T-cell (primary cell): ENCODE measurements around the gene UBE2G1. TPM values are rescaled to one million over a fixed set of nuclear protein-coding genes. Genes with fewer than 3 reads are reported as not detected.

Experiments
- ATAC-seq, 4 experiments: fragments of 200-7000 bp in 3 of 4; fragments of 150-1000 bp in 1 of 4; cut with Tn5 transposase; replicated peaks in 1 of 4; 1 replicate in 3 of 4; 2 replicates in 1 of 4; pipeline ENCODE4 v1.10.0; 2021; ENCODE audit warnings: moderate library complexity in 3 of 4, mild to moderate bottlenecking in 2 of 4, moderate number of reproducible peaks in 1 of 4
- CTCF ChIA-PET, 2 donors: fragments of 300-600 bp; sonication (Branson Sonifier 250); formaldehyde crosslinking; loops; one replicate each; lab custom pipeline; 2022; ENCODE audit warnings: antibody characterized with exemption in 2 of 2; lab: Charles Lee
- POLR2A ChIA-PET, 2 donors: fragments of 300-600 bp; sonication (Branson Sonifier 250); formaldehyde crosslinking; loops; one replicate each; lab custom pipeline; 2022; ENCODE audit warnings: antibody characterized with exemption in 2 of 2; lab: Charles Lee
- DNase-seq, 35 experiments: peaks; one replicate each; pipeline versions ENCODE4 v3.0.0 to v3.0.0-alpha.2; 2013 to 2023
- H3K27ac ChIP-seq: one replicate; pipeline ENCODE4 v1.5.1; 2013; ENCODE audit warnings: low read length
- H3K27me3 ChIP-seq, 2 experiments: replicated peaks in 1 of 2; 1 replicate in 1 of 2; 2 replicates in 1 of 2; pipeline versions ENCODE4 v1.6.1 to v1.7.0; 2013; ENCODE audit warnings: low read length in 1 of 2, mixed read lengths in 1 of 2; ENCODE audit not compliant: control insufficient read depth in 2 of 2, insufficient read depth in 2 of 2; ENCODE audit errors: extremely low read depth in 1 of 2
- H3K36me3 ChIP-seq, 2 donors: 1 replicate in 1 of 2; 2 replicates in 1 of 2; pipeline versions ENCODE4 v1.6.1 to v1.7.0; 2013; ENCODE audit warnings: low read length in 1 of 2; ENCODE audit not compliant: control insufficient read depth in 2 of 2, insufficient read depth in 1 of 2; ENCODE audit errors: extremely low read depth in 1 of 2
- H3K4me1 ChIP-seq, 2 experiments: 1 replicate in 1 of 2; 2 replicates in 1 of 2; pipeline versions ENCODE4 v1.6.1 to v1.7.0; 2013; ENCODE audit warnings: low read length in 2 of 2, mixed read lengths in 1 of 2; ENCODE audit not compliant: insufficient read depth in 2 of 2, control insufficient read depth in 1 of 2; ENCODE audit errors: extremely low read depth in 1 of 2
- H3K4me3 ChIP-seq, 2 donors: 1 replicate in 1 of 2; 2 replicates in 1 of 2; pipeline versions ENCODE4 v1.5.1 to v1.7.0; 2013; ENCODE audit warnings: mild to moderate bottlenecking in 2 of 2, low read length in 1 of 2, moderate library complexity in 1 of 2; ENCODE audit not compliant: control insufficient read depth in 1 of 2; ENCODE audit errors: extremely low read depth in 1 of 2
- H3K9me3 ChIP-seq: 2 replicates; pipeline ENCODE4 v1.7.0; 2013
- H3K27ac Mint-ChIP-seq, 2 donors: one replicate each; pipeline ENCODE4 v1.8.0; 2020 to 2021; ENCODE audit warnings: mild to moderate bottlenecking in 2 of 2, mixed read lengths in 2 of 2
- H3K27me3 Mint-ChIP-seq, 2 donors: one replicate each; pipeline ENCODE4 v1.8.0; 2021 to 2022; ENCODE audit warnings: mixed read lengths in 2 of 2
- H3K36me3 Mint-ChIP-seq: one replicate; pipeline ENCODE4 v1.8.0; 2021; ENCODE audit warnings: mixed read lengths
- H3K4me1 Mint-ChIP-seq, 3 donors: one replicate each; pipeline ENCODE4 v1.8.0; 2020 to 2022; ENCODE audit warnings: mixed read lengths in 3 of 3, mild to moderate bottlenecking in 1 of 3
- H3K4me3 Mint-ChIP-seq, 3 donors: one replicate each; pipeline ENCODE4 v1.8.0; 2020 to 2022; ENCODE audit warnings: mild to moderate bottlenecking in 3 of 3, mixed read lengths in 3 of 3, moderate library complexity in 3 of 3
- H3K9me3 Mint-ChIP-seq, 3 donors: one replicate each; pipeline ENCODE4 v1.8.0; 2020 to 2022; ENCODE audit warnings: mixed read lengths in 3 of 3
- WGBS: methylation state at CpG from one replicate; pipeline ENCODE4 v1.1.5; 2013; ENCODE audit warnings: missing lambda C conversion rate; ENCODE audit not compliant: insufficient coverage; 5-methylcytosine and 5-hydroxymethylcytosine counted together
- total RNA-seq, 35 experiments: library from RNA in 6 of 35; stranded (reverse) in 6 of 35; fragments of 120-200 nt in 1 of 35; gene quantifications; one replicate each; pipeline versions ENCODE4 v1.2.1 to v1.2.4 and lab custom pipeline; 2013 to 2026

UBE2G1 gene
- total RNA-seq, 5 donors from 2014 or later (not counting 1 experiment from before 2014, with no cell fraction given) = 49.6 to 62.5 (median 56.4) TPM

DNA sequence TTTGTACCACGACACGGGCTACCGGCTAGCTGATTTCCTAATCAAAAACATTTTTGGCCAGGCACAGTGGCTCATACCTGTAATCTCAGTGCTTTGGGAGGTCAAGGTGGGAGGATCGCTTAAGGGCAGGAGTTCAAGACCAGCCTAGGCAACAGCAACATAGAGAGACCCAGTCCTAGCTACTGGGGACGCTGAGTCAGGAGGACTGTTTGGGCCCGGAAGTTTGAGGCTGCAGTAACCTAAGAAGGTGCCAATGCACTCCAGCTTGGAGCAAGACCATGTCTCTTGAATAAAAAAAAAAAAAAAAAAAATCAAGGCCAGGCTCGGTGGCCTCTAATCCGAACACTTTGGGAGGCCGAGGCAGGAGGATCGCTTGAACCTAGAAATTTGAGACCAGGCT is 49.8 kb downstream of the UBE2G1 start:
- 98% methylated on average over 8 of the region's 10 CpGs for WGBS
- H3K27ac Mint-ChIP-seq = no peak overlapping the region

DNA sequence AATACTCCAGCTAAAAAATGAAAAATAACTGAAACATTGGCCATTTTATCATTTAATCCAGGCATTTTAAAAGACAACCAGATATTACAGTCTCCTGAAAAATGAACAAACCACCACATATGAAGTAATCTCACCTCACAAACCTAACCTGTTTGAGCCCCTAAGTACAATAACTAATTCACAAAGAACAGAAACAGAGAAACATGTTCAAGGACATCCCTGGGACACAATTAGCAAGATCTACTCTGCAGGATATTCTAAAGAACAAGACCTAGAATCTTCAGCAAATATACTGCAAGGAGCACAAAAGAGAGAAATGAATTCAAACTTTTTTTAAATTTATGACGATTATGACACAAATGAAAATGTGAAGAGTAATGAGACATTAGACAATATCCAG is 51.9 kb downstream of the UBE2G1 start:
- Histone ChIP-seq H3K27ac (no peak overlapping the region), H3K9me3 (no peaks in the 10 kb centered on the region), H3K4me1 (peaks cover 5 to 7% of the 10 kb centered on the region in 2 experiments), H3K4me3 (no peak overlapping the region), H3K36me3 (no peaks in the 10 kb centered on the region), H3K27me3 (no peaks in the 10 kb centered on the region)
- ChIA-PET CTCF (interaction anchor here in 1 of 2 donors (0.9 kb wide), 1 partner anchor 17 kb away, joined by 3 read pairs; no protein-coding TSS in a partner anchor), POLR2A (no interaction called here)
- DNase-seq (no peak), ATAC-seq (no peak)
- Mint-ChIP-seq H3K4me1 (peaks cover 76 to 88% (median 85%) of the 10 kb centered on the region in 3 donors), H3K36me3 (peaks cover 5% of the 10 kb centered on the region), H3K4me3 (no peak overlapping the region), H3K27me3 (no peaks in the 10 kb centered on the region), H3K9me3 (no peaks in the 10 kb centered on the region), H3K27ac (peak overlapping the region; percentile 0 to 36)
- WGBS = no CpG with 5 or more reads among the region's 1 CpG

More for the DNA sequence above, 49.8 kb downstream of the UBE2G1 start:
- Histone ChIP-seq H3K9me3 (no peaks in the 10 kb centered on the region), H3K27me3 (no peaks in the 10 kb centered on the region), H3K27ac (no peak overlapping the region), H3K36me3 (no peaks in the 10 kb centered on the region), H3K4me3 (no peak overlapping the region), H3K4me1 (peaks cover 4 to 5% of the 10 kb centered on the region in 2 experiments)
- DNase-seq (no peak), ATAC-seq (no peak)
- H3K9me3 Mint-ChIP-seq = no peaks in the 10 kb centered on the region
- H3K4me3 Mint-ChIP-seq = no peak overlapping the region
- H3K27me3 Mint-ChIP-seq = no peaks in the 10 kb centered on the region
- H3K36me3 Mint-ChIP-seq = peaks cover 5% of the 10 kb centered on the region
- ChIA-PET CTCF (no interaction called here), POLR2A (interaction anchor here in 1 of 2 donors (0.7 kb wide), 1 partner anchor 279 kb away, joined by 4 read pairs; no protein-coding TSS in a partner anchor)
- H3K4me1 Mint-ChIP-seq = peaks cover 63 to 74% (median 69%) of the 10 kb centered on the region in 3 donors

DNA sequence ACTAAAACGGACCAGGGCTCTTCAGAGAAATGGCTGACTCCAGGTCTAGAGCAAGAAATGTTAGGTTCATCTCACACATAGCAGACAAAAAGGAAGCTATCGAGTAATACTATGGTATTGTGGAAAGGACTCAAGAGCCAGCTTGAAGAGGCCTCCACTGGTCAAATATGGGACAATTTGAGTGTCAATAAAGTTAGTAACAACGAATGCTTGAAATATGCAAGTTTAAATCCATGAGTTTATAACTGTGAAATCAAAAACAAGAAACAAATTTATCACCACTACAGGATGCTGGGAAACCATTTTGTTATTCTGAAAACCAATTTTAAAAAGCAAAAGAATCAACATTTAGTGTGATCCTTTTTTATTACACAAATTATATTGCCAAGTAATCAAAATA is 52.3 kb downstream of the UBE2G1 start:
- Mint-ChIP-seq H3K4me3 (no peak overlapping the region), H3K4me1 (peaks cover 76 to 88% (median 85%) of the 10 kb centered on the region in 3 donors), H3K9me3 (no peaks in the 10 kb centered on the region), H3K27ac (no peak overlapping the region), H3K36me3 (peaks cover 5% of the 10 kb centered on the region), H3K27me3 (no peaks in the 10 kb centered on the region)
- CTCF ChIA-PET = interaction anchor here in 1 of 2 donors (0.9 kb wide), 1 partner anchor 17 kb away, joined by 3 read pairs; no protein-coding TSS in a partner anchor
- no peak overlapping the region for H3K27ac ChIP-seq
- no peaks in the 10 kb centered on the region for H3K9me3 ChIP-seq
- H3K4me3 ChIP-seq = no peak overlapping the region
- no peak for ATAC-seq
- peaks cover 3 to 5% of the 10 kb centered on the region in 2 experiments for H3K4me1 ChIP-seq
- no CpG with 5 or more reads among the region's 3 CpGs for WGBS
- H3K36me3 ChIP-seq = no peaks in the 10 kb centered on the region
- DNase-seq = no peak
- H3K27me3 ChIP-seq = no peaks in the 10 kb centered on the region
- POLR2A ChIA-PET = no interaction called here

DNA sequence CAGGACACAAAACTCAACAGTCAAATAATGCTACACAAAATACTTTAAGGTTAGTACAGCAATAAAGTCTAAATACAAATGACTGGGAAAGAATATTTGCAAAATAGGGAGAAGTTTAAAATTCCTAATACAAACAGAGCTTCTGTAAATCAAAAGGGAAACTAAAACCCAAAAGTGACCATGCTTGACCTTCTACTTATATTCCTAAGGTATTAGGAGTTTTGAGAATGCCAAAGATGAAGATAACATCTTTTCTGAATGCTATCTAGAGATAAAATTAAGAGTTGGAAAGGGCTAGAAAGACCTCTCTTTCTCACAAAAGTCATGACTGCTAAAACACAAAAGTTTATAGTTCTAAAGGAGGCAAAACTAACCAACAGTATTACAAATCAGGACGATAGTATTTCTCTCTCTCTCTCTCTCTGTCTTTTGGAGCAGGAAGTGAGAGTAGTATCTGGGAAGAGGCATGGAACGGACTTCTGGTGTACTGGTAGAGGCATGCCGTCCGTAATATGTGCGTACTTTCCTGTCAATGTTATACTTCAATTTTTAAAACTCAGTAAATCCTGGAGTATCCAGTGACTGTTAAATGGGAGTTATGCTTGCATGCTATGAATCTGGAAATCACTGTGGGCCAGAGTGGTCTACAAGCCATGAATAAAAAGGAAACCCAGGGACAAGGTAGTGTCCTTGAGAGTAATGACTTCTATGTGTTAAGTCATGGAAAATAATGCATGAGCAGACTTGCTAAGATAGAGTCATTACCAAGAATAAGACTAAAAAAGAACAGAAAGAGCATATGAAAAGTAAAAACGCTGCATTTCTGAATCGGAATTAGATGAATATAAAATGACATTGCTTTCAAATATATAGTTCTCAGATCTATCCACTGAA is 53.0 kb downstream of the UBE2G1 start:
- H3K9me3 ChIP-seq = no peaks in the 10 kb centered on the region
- no peaks in the 10 kb centered on the region for H3K36me3 ChIP-seq
- WGBS = no CpG with 5 or more reads among the region's 7 CpGs
- ChIA-PET CTCF (interaction anchor here (0.6 to 0.9 kb wide), 4 partner anchors 11 to 115 kb away, joined by 3 to 4 read pairs (median 3); no protein-coding TSS in a partner anchor), POLR2A (interaction anchor here in 1 of 2 donors (0.6 kb wide), 1 partner anchor 418 kb away, joined by 3 read pairs; no protein-coding TSS in a partner anchor)
- Mint-ChIP-seq H3K27ac (no peak overlapping the region), H3K4me3 (no peak overlapping the region), H3K9me3 (no peaks in the 10 kb centered on the region), H3K36me3 (peaks cover 5% of the 10 kb centered on the region), H3K27me3 (no peaks in the 10 kb centered on the region), H3K4me1 (peaks cover 75 to 89% (median 86%) of the 10 kb centered on the region in 3 donors)
- peaks cover 3 to 7% of the 10 kb centered on the region in 2 experiments for H3K4me1 ChIP-seq
- H3K4me3 ChIP-seq = no peak overlapping the region
- DNase-seq (no peak), ATAC-seq (no peak)
- H3K27ac ChIP-seq = no peak overlapping the region
- H3K27me3 ChIP-seq = no peaks in the 10 kb centered on the region

DNA sequence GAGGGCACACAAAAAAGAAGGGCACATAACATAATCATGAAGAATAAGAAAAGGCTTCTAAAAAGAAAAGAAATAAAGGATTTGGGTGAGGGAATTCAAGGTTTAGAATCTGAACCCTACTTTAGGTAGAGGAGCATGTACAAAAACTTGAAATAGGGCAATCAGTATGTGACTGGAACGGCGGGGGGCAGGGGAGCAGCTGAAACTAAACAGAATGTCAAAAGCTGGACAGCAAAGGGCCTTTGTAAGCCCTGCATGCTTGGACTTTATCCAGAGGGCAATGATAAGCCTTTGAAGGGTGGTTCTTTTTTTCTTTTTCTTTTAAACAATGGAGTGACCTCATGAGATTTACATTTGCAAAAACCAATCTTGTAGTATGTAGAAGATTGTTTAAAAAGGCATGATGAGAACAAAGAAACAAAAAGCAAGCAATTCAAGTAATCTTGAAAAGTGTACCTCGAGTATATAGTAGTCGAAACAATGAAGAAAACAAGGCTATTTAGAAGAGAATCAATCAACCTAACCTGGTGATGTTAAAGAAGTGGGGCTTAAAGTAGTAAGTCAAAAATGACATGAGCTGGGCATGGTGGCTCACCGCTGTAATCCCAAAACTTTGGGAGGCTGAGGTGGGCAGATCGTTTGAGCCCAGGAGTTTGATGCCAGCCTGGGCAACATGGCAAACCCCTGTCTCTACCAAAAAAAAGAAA is 56.0 kb downstream of the UBE2G1 start:
- no peaks in the 10 kb centered on the region for H3K9me3 ChIP-seq
- peak overlapping the region in 1 of 3 donors; percentile 28 for H3K4me3 Mint-ChIP-seq
- H3K27me3 Mint-ChIP-seq = no peaks in the 10 kb centered on the region
- peaks cover 67 to 76% (median 69%) of the 10 kb centered on the region in 3 donors for H3K4me1 Mint-ChIP-seq
- H3K36me3 Mint-ChIP-seq = peaks cover 4% of the 10 kb centered on the region
- H3K4me3 ChIP-seq = no peak overlapping the region
- no peak overlapping the region for H3K27ac ChIP-seq
- ChIA-PET POLR2A (interaction anchor here in 1 of 2 donors (0.6 kb wide), 1 partner anchor 100 kb away, joined by 3 read pairs; no protein-coding TSS in a partner anchor), CTCF (interaction anchor here in 1 of 2 donors (0.6 kb wide), 1 partner anchor 86 kb away, joined by 10 read pairs; no protein-coding TSS in a partner anchor)
- H3K4me1 ChIP-seq = peaks cover 0 to 7% of the 10 kb centered on the region in 2 experiments
- peaks cover 0 to 10% of the 10 kb centered on the region in 2 donors for H3K36me3 ChIP-seq
- H3K27ac Mint-ChIP-seq = peak overlapping the region; percentile 51 to 59
- WGBS = 86% methylated on average over 3 of the region's 6 CpGs
- H3K27me3 ChIP-seq = no peaks in the 10 kb centered on the region
- DNase-seq (no peak), ATAC-seq (no peak)
- no peaks in the 10 kb centered on the region for H3K9me3 Mint-ChIP-seq

DNA sequence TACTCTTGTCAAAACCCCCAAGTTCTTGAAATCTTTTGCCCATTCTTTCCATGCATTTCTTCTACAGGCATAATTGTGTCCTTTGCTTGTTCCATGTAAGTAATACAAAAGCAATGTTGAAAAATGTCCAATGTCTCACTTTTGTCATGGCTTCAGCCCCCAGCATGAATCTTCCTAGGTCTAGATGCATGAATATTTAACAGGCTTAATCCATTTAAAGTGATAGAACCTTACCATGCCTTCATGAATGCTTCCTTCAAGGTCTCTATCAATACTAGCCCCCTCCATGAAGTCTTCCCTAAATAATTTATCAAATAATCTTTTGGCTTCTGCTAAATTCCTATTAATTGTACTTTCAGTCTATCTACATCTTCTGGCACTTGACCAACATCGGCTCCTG is 56.6 kb downstream of the UBE2G1 start:
- DNase-seq (no peak), ATAC-seq (no peak)
- Histone ChIP-seq H3K27me3 (no peaks in the 10 kb centered on the region), H3K9me3 (no peaks in the 10 kb centered on the region), H3K4me1 (peaks cover 0 to 7% of the 10 kb centered on the region in 2 experiments), H3K36me3 (peaks cover 0 to 13% of the 10 kb centered on the region in 2 donors), H3K4me3 (no peak overlapping the region), H3K27ac (no peak overlapping the region)
- ChIA-PET POLR2A (no interaction called here), CTCF (interaction anchor here in 1 of 2 donors (0.6 kb wide), 1 partner anchor 86 kb away, joined by 10 read pairs; no protein-coding TSS in a partner anchor)
- WGBS = no CpG with 5 or more reads among the region's 1 CpG
- Mint-ChIP-seq H3K36me3 (peaks cover 4% of the 10 kb centered on the region), H3K27ac (peak overlapping the region; percentile 51 to 59), H3K9me3 (no peaks in the 10 kb centered on the region), H3K4me1 (peaks cover 64 to 79% (median 66%) of the 10 kb centered on the region in 3 donors), H3K4me3 (no peak overlapping the region), H3K27me3 (no peaks in the 10 kb centered on the region)
